HG02884 (cell line): ENCODE data around the gene MLF1.
A peak's percentile ranks its signal among the peaks of the same experiment; 100 is the strongest.

Experiments used
- ATAC-seq: cut with Tn5 transposase; IDR thresholded peaks from one replicate; pipeline ENCODE4 v1.9.1; 2021; ENCODE audit warnings: mild to moderate bottlenecking, moderate library complexity; ENCODE audit not compliant: unreplicated experiment

Gene MLF1

DNA sequence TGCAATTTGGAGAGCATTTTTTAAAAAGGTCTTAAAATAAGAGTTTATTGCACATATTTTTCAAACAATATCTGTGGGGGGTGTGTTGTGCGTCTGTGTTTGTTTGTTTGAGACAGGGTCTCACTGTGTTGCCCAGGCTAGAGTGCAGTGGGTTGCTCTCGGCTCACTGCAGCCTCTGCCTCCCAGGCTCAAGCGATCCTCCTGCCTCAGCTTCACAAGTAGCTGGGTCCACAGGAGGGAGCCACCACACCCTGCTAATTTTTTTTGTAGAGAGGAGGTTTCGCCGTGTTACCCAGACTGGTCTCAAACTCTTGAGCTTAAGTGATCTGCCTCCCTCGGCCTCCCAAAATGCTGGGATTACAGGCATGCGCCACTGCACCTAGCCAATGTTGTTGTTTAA, 2.7 kb downstream of the MLF1 start:
- no peak for ATAC-seq

DNA sequence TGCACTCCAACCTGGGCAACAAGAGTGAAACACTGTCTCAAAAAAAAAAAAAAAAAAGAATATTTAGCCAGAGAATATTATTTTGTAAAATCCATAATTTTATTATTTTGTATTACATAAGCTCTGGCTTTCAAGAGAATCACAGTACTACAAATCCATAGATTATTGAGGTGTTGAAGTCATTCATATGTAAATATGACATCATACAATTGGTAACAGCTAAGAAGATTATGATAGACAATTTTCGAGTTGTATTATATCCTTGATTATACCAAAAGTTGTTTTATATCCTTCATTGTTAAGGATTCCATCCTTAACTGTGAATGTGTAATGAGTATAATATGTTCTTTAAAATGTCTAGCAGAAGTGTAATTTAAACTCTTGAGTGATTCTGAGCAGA, 3.7 kb downstream of the MLF1 start:
- ATAC-seq: no peak

DNA sequence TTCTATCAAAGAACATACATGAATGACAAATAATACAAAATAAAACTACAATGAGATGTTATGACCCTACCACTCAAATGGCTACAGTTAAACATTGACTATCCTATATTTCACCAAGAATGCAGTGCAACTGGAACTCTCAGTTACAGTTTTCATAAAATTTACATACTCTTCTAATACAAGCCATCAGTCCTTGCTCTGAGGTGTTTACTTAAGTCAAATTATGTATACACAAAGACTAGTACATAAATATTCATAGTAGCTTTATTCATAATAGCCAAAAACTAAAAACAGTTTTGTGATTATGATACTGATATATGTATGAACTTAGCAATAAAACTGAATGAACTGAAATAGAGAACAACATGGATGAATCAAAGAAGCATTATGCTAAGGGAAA, 19.2 kb downstream of the MLF1 start:
- ATAC-seq: no peak

DNA sequence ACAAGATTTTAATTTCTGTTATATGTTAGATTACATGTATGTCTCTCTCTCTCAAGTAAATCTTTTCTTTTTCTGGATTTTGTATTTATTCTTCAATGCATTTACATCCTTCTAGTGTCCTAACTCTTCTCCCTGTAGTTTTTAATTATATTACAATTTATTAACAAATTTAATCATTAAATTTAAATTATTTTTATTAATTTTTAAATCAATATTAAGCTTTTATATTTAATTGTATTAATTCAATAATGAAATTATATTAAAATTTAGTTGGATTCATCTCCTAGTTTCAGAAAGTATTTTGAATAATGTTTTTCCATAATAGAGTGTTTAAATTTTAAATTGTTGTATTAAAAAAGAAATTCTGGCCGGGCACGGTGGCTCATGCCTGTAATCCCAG, 29.8 kb downstream of the MLF1 start:
- ATAC-seq: no peak

DNA sequence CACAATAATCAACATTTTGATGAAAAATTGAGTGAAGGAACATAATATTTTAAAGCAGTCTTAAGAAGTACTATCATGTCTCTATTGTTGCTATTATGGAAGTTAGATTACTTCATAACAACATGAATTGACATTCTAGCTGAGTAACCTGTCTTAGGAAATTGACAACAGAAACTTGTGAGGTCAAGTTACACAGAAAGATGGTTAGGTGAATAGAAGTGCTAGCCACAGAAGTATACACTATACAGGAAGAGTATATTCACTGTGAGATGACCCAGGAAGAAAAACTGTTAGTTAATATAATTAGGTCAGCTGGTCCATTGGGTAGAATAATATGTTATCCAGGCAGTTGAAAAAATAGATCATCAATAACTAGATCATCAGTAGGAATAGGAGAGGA, 31.2 kb downstream of the MLF1 start:
- no peak for ATAC-seq

DNA sequence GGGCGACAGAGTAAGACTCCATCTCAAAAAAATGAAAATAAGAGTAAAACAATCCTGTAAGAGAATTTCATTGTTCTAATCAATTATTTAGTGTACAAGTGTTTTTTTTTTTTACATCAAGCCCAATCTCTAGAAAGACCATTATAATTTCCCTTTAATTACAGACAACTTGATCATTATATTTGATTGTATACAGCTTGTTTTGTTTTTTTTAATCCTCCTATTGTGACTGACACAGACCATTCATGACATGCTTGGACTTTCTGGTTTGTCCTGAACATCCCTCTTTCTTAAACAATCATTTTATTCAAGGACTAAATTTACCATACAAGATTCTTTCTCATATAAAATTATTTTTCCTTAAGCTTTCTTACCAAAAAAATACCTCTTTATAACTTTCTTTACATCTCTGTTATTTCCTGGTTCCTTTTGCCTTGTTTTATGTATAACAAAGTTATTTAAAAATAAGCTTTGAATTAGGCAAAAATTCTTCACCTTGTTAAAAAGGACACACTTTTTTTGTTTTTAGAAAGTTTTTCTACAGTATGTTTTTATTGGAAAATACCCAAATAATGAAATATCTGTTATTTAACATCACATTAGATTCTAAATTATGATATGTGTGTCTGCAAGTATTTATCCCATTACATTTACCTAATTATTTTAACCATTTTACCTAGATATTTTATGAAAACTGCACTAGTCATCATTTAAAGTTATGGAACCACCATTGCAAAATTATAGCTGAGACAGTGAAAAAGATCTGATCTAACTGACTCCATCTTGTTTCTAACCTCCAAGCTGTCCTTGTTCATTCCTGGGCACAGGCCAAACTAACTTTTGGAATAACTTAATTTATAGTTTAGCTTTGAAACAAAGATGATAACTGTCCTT, 47.2 kb downstream of the MLF1 start:
- no peak for ATAC-seq

DNA sequence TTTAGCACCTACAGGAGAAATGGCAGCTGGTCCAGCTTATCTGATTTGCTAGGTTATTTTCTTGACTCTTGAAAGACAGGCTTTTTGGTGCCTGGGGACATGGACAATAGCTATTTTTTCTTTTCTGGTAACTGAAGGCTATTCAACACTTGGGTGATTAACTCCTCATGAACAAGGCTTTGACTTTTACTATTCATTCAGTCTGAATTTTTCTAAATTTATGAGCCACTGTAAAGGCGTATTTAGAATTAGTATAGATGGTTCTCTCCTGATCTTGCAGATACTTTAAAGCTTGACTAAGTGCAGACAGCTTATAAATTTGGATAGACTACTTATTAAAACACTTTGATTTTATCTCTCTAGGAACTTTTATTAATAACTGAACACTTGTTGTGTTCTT, 54.9 kb downstream of the MLF1 start:
- no peak for ATAC-seq

DNA sequence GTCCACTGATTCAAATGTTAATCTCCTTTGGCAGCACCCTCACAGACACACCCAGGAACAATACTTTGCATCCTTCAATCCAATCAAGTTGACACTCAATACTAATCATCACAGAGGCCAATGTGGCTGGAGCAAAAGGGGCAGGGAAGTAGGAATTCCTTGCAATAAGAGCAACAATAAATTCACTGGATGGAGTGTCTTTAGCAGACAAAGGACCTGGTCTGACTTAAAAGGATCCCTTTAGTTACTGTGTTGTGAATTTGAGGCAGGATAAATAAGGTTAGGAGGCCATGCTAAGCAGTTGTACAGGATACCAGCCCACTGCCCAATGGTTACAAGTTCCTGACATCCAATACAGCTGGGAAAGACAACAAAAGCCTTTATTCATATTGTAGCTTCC, 61.0 kb downstream of the MLF1 start:
- ATAC-seq: no peak

DNA sequence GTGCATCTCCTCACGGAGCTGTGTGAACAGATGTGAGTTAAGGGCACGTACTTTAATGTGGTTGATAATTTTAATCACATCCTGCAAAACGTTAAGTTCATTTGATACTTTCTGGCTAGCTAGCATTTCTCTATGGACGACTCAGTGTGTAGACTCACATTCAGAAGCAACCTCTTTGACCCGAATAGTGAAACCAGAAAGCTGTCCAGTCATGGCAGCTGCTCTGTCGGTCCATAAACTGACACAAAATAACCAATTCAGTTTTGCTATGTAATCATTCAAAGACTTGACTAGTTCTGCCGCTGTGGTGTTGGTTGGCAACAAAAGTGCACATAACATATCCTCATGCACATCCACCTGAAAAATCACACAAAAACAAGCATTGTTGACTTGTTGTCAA, 69.7 kb downstream of the MLF1 start:
- ATAC-seq: no peak

DNA sequence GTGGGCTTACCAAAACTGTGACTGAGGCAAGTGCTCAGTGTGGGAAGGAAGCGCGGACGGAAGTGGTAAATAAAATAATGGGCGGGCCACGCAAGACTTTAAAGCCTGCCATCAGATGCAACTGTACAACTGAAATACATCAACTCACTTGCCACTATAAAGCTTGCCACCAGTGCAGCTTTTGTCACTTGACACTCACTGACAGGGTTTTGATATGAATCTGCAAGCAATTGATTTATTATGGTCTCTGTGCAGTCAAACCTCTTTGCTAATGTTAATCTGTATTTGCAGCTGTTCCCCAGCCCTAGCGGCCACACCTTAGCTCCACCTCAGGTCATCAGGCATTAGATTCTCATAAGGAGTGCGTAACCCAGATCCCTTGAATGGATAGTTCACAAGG, 71.0 kb downstream of the MLF1 start:
- no peak for ATAC-seq

DNA sequence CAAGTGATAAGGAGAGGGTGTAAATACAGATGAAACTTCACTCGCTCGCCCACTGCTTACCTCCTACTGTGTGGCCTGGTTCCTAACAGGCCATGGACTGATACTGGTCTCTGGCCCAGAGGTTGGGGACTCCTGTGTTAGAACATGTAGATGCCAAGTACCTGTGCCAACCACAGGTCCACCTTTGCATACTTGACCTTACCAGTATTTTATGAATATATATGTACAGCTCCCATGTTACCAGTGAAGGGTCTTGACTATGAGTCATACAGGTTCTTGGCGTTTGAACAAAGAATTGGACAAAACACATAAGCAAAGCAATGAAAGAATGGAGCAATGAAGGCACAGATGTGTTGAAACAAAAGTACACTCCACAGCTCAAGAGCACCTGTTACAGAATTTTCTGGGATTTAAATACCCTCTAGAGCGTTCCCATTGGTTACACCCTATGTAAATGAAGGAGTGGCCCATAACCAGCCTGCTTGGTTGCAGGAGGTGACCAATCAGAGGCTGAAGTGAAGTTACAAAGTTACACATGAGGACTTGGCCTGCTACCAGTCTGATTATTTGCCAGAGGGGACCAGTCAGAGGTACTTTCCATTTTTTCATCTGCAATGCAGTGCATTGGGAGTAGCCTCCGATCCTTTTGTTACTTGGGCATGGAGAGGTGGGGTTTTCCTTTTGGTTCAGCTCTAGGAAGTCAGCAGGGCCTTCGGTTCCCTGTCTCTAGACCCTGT, 71.6 kb downstream of the MLF1 start:
- ATAC-seq: no peak

DNA sequence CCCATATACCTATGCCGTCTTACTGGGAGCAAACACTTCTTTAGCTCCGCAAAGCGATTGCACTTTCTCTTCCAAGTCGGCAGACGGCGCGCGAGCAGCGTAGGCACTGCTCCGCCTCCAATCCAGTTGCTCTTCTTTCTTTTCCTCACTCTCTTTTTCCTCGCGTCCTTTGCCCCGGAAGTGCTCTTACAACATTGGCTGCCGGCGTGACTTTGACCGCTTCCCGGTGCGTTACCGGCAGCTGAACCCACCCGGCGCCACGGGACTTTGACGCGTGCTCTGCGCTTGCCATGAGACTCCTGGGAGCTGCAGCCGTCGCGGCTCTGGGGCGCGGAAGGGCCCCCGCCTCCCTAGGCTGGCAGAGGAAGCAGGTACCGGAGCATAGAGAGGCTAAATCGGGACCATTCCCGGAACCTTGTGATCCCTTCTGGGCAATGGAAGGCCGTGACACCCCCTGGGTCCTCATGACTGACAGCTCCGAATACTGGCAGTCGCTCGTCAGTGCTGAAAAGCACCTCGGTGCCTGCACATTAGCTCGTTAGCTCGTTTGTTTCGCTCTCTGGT, 73.4 kb downstream of the MLF1 start, which contains the start of gene GFM1:
Gene GFM1 (plus strand): TSS at position 183 of the 564 bp plus-strand sequence. CDS start 108 bp downstream, at position 291.
- ATAC-seq: peak; percentile 99

DNA sequence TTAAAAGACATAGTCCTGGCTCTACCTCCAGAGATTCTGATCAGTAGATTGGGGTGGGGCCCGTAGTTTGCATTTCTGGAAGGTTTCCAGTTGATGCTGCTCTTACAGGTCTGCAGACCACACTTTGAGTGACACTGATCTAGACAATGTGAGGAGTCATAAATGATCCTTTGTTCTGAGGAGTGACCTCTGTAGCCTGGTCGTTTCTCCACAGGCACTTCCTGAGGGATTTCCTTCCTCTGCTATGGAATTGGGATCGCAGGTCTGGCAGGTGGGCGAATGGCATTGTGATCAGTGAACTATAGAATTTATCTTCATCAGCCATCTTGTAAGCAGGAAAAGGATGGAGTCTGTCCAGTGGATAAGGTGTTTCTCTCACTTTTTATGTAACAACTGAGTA, 78.8 kb downstream of the MLF1 start:
- no peak for ATAC-seq

DNA sequence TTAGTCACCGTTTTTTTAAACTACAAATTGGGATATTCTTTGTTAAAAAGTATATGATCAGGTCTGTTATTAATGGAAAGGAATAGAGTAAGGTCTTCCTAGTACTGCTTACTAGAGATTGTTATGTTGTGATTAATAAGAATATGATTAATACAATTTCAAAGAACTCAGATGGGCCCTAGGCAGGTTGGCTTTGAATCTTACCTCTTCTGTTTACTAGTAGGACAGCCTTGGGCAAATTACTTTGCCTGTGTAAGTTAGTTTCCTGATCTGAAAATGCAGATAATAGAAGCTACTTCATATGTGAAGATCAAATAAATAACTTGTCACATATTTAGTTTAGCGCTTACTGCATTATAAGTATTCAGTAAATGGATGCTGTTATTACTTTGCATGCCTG, 80.2 kb downstream of the MLF1 start:
- no peak for ATAC-seq

DNA sequence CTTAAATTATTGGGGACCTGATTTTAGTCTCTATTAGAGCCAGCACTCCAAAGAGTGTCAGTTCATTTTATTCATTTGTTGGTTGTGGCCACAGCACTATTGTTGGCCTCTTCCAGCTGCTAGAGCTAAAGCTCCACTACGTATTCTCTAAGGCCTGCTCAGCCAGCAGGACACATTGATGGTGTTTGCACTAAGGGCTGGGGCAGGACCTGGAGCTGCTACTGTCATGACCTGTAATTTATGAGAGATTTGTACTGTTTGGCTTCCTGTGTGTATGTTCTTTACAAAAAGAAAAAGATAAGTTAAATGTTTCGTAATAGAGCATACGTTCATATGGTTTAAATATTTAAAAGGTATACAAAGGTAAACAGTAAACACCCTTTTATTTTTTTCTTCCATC, 81.5 kb downstream of the MLF1 start:
- ATAC-seq: no peak
